ENCODE data around the gene PRDM12.

Gene PRDM12

GRCh38 chr9:130720762-130721161, 56.4 kb downstream of the PRDM12 start:
- no peak for DNase-seq (ENCODE audit: low read depth in 2 of 2)

DNA sequence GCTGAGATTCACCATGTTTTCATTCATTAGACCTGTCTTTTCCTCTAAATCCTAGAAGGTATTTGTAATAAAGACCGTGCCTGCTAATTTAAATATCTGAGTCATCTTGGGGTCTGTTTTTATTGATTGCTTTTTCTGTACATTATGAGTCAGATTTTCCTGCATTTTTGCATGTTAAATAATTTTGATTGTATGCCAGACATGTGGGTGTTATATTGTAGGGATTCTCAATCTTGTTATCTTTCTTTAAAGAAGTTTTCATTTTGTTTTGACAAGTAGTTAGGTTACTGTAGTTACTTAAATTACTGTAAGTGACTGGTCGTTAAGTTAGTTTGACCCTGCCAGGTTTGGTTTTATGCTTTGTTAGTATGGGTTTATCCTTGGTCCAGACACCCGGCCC, 64.3 kb downstream of the PRDM12 start:
- no peak for DNase-seq (ENCODE audit: low read depth in 2 of 2)

DNA sequence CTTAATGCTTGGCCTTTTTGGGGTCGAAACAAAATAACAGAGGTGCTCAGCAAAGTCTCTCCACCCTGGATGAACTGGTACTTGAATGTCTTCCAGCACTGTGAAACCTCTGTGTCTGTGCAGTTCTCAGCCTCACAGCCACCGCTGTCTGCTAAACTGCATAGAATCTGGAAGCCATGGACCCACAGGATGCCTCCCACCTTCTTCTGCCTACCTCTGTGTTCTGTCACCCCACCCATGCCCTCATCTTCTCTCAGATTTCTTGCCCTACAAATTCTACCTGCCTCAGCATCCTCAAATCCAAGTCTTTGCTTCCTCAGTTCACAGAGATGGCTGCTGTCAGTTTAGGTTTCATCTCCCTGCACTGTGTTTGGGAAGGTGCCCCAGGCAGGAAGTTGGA, 64.8 kb downstream of the PRDM12 start:
- DNase-seq (ENCODE audit: low read depth in 2 of 2): no peak

DNA sequence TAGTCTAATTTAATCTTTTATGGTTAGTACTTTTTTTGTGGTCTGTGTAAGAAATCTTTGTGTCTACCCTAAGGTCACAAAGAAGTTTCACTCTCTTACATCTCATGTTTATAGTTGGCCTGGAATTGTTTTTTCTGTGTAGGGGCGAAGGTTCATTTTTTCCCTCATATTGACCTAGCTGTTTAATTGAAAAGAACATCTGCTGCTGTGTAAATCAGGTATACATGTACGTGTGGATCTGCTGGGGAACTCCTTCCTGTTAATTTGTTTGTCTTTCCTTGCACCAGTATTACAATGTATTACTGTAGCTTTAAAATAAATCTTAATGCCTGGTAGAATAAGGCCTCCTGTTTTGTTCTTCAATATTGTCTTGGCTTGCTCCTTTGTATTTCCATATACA, 67.0 kb downstream of the PRDM12 start:
- DNase-seq (ENCODE audit: low read depth in 2 of 2): no peak

DNA sequence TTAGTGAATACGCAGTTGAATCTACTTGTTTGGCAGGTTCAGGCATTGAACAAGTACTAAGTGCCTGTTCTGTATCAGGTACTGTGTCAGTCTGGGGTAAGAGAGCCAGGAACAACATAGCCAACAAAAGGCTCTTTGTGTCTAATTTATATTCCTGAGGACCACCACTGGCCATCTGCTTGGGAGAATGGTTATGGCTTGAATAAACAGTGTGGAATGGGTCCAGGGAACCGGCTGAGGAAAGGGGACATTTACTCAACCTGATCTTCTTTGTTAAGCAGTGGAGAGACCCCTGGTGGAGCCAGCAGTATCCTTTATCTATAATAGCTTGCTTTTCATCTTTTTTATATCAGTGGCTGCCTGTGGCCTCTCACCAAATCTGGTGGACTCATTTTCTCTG, 67.7 kb downstream of the PRDM12 start:
- no peak for DNase-seq (ENCODE audit: low read depth in 2 of 2)

All from stimulated activated CD4-positive, alpha-beta T cell treated with anti-CD3 and anti-CD28 coated beads, Interleukin-1b, Interleukin-23, amount 100 ng/mL, for 1 hour (primary cell).